Measurements from ENCODE around the gene NAV3. TPM values are rescaled to one million over a fixed set of nuclear protein-coding genes. Genes with fewer than 3 reads are reported as not detected.

NAV3 gene
- total RNA-seq, 3 donors from 2014 or later = 0.90 to 5.3 (median 2.5) TPM

- TF ChIP-seq CTCF (IDR thresholded peaks at IDR 0.05) = no peak
Measured at GRCh38 chr12:77888611-77889010, 57.9 kb downstream of the NAV3 start.

GRCh38 chr12:77891518-77892147 is 60.9 kb downstream of the NAV3 start:
- no peak for TF ChIP-seq CTCF (IDR thresholded peaks at IDR 0.05)
- H3K4me3 ChIP-seq = no peak overlapping the region
- peaks cover 9% of the 10 kb centered on the region for H3K4me1 ChIP-seq (ENCODE audit: low read depth)
- intact Hi-C loops (cut with DNase I, micrococcal nuclease) = no loop called here
- no peak for ATAC-seq
- no peaks in the 10 kb centered on the region for H3K9me3 ChIP-seq
- no peaks in the 10 kb centered on the region for H3K36me3 ChIP-seq (ENCODE audit: low read depth)
- DNase-seq = no peak

More at GRCh38 chr12:77888611-77889010, 57.9 kb downstream of the NAV3 start:
- intact Hi-C loops (cut with DNase I, micrococcal nuclease) = no loop called here
- H3K4me1 ChIP-seq (ENCODE audit: low read depth) = peaks cover 7% of the 10 kb centered on the region
- H3K4me3 ChIP-seq = no peak overlapping the region
- ATAC-seq = peak; percentile 42
- H3K9me3 ChIP-seq = no peaks in the 10 kb centered on the region
- no peak for DNase-seq
- no peaks in the 10 kb centered on the region for H3K36me3 ChIP-seq (ENCODE audit: low read depth)

GRCh38 chr12:77893918-77894317 is 63.2 kb downstream of the NAV3 start:
- intact Hi-C loops (cut with DNase I, micrococcal nuclease) = no loop called here
- no peaks in the 10 kb centered on the region for H3K9me3 ChIP-seq
- ATAC-seq (peak; percentile 86), DNase-seq (peak in 2 of 3 donors; percentile 30 to 84)
- H3K4me3 ChIP-seq = no peak overlapping the region
- no peaks in the 10 kb centered on the region for H3K36me3 ChIP-seq (ENCODE audit: low read depth)
- TF ChIP-seq CTCF (IDR thresholded peaks at IDR 0.05) = no peak
- H3K4me1 ChIP-seq (ENCODE audit: low read depth) = peaks cover 9% of the 10 kb centered on the region

- peak; percentile 31 for ATAC-seq
Measured at GRCh38 chr12:77894556-77894955, 63.9 kb downstream of the NAV3 start.

GRCh38 chr12:77895699-77896098 is 65.0 kb downstream of the NAV3 start:
- ATAC-seq (no peak), DNase-seq (no peak)
- intact Hi-C loops (cut with DNase I, micrococcal nuclease) = no loop called here
- H3K4me1 ChIP-seq (ENCODE audit: low read depth) = peaks cover 9% of the 10 kb centered on the region
- H3K9me3 ChIP-seq = no peaks in the 10 kb centered on the region
- H3K36me3 ChIP-seq (ENCODE audit: low read depth) = no peaks in the 10 kb centered on the region
- no peak for TF ChIP-seq CTCF (IDR thresholded peaks at IDR 0.05)
- H3K4me3 ChIP-seq = no peak overlapping the region

More at GRCh38 chr12:77894556-77894955, 63.9 kb downstream of the NAV3 start:
- Histone ChIP-seq H3K36me3 (ENCODE audit: low read depth) (no peaks in the 10 kb centered on the region), H3K4me1 (ENCODE audit: low read depth) (peaks cover 9% of the 10 kb centered on the region), H3K4me3 (no peak overlapping the region), H3K9me3 (no peaks in the 10 kb centered on the region)
- no peak for DNase-seq
- intact Hi-C loops (cut with DNase I, micrococcal nuclease) = no loop called here
- no peak for TF ChIP-seq CTCF (IDR thresholded peaks at IDR 0.05)
